Measurements from ENCODE around the gene KAZN.
"Not testable (repeated sequence)": the region's sequence is repeated elsewhere in the genome, so short reads cannot be mapped to it uniquely, and the experiment has no call there.

KAZN gene

DNA sequence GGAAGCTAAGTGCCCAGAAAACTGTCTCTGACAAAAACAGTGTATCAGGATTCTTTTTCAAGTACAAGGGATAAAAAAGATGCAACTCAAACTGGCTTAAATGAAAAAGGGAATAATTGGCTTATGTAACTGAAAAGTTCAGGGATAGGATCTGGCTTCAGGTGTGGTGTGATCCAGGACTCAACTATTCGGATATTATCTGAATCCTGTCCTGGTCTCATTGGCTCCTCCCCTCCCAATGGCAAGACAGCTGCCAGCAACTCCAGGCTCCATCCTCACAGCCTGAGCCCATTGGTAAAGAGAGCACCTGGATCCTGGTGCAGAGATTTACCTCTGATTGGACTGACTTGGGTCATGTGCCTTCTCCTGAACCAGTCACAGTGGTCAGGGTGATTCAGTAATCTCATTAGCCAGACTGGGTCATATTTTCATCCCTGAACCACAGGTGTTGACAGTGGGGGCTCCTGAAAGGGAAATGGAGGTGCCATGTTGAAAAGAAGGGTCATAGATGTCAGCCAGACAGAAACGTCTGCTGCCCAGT is 349.7 kb downstream of the KAZN start:
- no peak for DNase-seq

DNA sequence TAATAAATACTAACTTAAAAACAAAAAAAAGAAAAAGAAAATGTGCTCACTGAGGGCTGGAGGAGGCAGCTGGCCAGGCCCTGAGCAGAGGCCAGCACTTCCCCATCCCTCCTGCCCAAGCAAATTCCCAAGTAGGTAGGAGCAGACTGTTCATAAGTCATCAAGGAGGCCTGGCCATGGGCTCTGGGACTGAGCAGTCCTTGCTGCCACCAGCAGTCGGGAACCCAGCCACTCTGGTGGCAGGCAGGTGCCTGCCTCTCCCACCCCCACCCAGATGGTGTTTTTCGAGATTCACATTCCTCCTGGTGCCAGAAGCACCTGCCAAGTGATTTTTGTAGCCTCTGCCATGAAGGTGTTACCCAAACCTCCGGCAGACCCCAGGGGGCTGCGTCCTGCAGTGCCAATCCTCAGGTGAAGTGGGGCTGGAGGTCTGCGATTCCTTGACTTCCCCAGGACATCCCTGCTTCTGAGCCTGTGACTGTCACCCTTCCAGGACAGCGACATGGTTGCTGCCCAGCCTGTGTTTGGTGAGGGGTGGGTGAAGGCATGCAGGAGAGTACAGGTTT is 350.9 kb downstream of the KAZN start:
- DNase-seq = no peak

DNA sequence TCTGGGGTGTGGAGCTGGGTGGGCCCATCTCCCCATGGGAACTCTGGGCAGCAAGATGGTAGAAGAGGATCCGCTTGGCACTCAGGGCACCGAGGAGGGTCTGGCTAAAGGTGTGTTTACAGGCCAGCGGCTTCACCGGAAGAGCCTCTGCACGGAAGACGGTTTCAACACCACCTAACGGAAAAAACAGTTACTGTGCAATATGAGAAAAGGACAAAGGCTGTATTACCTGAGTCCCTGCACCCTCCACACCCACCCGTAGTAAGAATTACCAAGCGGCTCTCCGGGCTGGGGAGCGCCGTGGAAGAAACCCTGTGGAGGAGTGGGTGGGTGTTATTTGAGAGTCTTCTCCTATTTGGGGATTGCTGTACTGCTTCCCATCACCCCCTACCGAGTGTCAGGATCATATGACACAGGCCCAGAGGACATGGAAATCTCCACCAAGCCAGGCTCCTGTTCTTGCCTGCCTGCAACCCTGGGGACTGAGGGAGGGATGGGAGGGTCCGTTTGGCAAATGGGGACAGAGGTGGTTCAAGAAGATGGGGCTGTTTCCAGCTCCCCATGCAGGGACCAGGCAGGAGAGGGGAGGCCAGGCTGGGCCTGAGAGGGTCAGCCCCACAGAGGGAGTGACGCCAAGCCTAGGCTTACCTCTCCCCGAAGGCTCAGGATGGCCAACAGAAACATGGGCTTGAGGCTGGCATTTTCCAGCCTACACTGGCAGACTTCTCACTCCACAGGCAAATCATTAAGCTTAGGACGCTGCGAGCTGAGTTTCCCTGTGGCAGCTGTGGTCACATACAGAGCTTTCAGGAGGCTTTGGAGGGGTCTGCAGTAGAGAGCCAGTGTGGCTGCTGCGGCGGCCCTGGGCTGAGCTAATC is 351.6 kb downstream of the KAZN start:
- DNase-seq = no peak

DNA sequence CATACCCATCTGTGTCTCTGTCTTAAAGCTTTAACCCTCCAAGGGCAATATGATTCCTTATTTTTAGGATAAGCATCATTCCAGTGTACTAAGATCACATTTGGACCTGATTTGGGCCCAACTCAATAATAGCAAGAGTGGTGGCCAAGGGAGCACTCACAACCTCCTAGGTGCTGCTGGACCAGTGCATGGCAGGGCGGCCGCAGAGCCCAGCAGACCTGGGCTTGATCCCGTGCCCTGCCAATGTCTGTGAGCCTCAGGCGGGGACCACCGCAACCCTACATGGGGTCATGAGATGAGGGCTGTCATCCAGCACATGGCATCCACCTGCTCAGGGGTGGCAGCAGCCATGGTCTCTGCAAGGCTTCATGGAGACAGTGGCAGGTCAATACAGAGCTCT is 353.3 kb downstream of the KAZN start:
- DNase-seq = no peak

DNA sequence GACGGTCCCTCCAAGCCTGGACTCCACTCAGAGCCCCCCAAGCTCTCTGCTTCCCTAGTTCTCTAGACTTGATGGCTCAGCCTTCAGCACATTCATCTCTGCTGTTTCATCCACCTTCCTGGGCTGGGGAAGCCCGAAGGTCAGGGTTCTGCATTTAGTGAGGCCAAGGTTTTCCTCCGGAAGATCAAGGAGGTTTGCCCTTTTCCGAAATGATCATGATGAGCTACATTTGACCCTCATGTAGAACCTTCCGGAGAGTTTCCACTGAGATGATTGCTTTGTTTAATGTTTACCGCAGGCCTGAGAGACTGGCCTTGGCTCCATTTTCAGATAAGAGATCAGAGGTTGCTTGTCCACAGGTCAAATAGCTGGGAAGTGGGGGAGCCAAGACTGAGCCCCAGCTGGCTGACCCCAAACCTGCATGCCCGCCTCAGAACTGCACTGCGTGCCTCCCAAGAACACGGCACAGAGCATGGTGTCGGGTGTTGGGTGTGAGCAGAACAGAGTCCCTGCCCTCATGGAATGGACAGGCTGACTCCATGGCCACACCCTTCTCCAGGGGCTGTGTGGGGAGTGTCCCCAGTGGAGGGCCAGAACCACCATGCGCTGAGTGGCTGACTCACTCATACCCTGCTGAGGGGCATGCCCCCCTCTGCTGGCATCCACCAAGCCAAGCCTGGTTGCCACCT is 354.3 kb downstream of the KAZN start:
- DNase-seq = no peak

DNA sequence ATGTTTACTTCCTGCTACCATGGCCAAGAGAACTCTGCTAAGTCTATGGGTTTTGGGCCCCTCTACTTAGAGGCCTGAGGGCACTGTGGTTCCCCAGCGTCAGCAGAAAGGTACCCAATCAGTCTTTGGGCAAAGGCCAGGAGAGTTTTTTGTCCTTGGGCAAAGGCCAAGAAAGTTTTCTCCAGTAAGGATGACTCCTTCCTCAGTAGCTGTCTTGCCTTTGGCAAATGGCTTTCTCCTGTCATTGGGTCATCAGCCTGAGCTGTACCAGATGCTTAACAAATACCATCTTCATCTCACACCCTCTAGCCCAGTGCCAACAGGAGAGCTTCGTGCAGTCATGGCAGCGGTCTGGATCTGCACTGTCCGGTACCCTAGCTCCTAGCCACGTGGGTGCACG is 355.7 kb downstream of the KAZN start:
- DNase-seq = no peak

DNA sequence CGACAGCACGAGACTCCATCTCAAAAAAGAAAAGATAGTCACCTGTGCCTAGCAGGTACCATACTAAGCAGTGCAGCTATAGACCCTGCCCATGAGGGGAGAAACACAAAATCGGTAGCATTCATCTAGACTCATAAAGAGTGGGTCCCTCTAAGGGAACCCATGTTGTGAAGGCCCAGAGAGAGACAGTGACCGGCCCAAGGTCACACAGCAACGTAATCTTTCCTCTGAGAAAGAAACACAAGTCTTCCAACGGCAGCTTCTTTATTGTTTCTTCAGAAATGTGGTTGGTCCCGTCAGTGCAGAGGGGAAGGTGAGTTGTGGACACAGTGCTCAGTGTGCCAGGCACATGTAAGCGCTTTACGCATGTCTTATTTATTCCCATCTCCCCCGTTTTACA is 356.4 kb downstream of the KAZN start:
- DNase-seq = no peak

DNA sequence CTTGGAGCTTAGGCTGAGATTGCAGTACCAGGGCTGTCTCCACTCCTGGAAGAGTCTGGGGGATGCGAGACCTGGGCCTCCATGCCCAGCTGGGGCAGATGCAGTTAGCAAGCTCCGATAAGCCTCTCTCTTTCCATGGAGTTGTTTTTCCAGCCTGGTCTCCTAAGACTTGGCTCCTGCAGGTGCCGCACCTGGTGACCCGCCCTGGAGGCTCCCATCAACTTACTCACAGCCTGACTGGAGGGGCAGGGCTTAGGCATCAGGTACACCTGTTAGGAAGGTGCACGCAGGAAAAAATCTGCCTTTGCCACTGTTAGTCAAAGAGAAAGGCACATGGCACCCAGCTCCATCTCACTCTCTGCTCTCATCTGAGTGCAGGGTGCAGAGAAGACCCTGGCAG is 356.9 kb downstream of the KAZN start:
- no peak for DNase-seq

DNA sequence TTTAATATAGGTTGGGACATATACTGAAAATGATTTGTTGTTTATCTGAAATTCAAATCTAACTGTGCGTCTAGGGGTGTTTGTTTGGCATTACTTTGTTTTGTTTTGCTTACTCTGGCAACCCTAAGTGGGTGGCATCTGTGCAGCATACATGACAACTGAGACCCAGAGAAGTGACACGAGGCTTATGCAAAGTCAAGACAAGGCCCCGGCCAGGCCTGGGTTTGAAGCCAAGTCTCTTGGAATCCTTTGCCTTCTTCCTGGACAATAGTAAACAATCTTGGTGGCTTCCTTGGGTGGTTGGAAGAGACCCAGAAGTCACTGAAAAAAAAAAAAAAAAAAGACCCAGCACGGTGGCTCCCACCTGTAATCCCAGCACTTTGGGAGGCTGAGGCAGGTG is 357.5 kb downstream of the KAZN start:
- DNase-seq = no peak

DNA sequence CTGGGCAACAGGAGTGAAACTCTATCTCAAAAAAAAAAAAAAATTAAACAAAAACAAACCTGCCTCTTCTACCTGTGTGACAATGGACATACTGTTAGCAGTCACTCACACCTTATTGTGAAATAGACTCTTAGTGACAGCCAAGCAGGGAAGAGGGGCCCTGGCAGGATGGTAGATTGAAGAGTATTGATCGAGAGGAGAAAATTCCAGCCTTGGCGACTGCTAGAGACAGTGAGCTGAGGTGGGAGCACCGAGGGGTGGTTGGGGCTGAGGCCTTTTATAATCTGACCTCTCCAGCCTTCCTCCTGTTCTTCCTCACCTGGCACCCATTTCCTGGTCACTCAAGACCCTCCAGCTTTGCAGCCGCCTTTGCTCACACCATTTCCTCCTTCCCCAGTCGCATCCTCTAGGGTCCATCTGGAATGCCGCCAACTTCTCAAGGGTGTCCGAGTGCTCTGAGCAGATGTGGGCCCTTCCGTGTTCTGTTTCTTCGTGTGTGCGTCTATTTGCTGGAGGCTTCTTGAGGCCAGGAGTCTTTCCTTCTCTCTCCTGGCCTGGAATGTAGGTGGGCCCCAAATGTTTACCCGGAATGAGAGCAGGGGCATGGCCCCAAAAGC is 358.2 kb downstream of the KAZN start:
- no peak for DNase-seq

DNA sequence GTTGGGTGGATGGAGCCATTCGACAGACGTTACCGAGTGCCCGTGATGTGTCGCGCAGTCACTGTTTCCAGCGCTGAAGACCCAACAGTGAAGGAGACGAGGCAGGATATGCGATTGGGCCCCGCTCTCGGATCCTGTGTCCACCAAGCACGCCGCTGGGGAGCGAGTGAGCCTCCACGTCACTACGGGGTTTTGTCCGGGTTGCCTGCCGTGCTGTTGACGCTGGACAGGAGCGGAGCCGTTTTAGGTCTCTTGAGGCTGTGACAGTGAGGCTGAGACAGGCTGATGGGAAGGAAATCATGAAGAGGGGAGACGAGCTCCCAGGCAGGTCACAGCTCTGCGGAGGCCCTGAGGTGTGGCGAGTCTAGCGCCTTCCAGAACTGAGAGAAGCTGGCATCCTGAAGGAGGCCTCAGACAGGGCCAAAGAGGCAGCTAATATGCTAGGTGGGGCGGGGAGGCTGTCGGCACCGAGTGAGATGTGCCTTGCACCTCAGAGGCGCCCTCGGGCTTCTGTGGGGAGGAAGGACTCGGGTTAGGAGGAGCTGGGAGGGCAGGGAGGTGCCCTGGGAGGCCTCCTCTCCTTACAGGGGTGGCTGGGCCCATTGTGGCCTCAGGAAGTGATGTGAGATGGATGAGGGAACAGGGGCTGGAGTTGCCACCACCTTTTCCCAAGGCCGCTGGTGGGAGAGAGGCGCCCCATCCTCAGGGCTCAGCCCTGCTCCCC is 359.1 kb downstream of the KAZN start:
- DNase-seq = no peak

DNA sequence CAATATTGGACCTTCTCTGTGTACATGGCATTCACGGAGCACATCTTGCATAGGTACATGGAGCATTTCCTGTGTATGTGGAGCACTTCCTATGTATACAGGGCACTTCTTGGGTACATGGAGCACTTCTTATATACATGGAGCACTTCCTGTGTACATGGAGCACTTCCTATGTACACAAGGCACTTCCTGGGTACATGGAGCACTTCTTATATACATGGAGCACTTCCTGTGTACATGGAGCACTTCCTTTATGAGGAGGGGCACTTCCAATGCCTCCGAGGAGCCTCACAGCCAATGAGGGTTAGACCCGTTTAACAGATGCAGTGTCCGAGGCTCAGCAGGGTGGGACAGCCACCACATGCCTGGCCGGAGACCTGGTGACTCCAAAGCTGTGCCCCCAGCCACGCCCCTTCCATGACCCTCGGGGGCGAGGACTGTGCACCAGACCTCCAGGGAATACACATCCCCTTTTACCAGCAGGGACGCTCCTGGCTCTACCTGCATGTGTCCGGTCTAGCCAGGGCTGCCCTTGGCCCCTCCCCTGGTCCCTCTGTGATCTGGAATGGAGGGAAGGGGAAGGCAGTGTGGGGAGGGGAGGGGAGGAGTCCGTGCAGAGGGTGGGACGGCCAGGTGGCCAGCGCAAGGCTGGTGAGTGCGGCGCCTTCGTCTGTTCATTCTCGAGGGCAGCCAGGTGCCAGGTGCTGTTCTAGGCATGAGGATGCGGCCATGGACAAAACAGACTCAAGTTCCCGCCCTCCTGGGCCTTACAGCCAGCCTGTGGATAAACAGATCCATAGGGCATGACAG is 360.0 kb downstream of the KAZN start:
- no peak for DNase-seq

DNA sequence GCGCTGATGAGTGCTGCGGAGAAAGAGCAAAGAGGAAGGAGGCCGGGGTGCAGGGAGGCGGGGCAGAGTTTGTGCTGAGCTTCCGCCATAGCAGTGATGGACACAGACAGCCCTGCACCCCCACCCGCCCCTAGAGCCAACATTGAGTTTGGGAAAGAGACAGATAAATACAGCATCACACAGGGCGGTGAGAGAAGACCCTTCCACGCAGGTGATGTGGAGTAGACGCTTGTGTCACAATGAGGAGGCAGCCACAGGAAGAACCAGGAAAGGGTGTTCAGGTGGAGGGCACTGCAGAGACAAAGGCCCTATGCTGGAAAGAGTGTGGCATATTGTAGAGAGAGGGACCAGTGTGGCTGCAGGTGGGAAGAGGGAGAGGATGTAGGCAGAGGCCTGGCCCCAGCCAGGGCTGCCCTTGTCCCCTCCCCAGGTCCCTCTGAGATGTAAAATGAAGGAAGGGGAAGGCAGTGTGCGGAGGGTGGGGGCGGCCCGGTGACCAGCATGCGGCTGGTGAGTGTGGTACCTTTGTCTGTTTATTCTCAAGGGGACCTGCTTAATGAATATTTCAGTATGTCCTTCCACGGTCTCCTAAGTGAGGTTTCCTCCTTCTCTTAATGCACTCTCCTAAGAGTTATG is 360.7 kb downstream of the KAZN start:
- no peak for DNase-seq

DNA sequence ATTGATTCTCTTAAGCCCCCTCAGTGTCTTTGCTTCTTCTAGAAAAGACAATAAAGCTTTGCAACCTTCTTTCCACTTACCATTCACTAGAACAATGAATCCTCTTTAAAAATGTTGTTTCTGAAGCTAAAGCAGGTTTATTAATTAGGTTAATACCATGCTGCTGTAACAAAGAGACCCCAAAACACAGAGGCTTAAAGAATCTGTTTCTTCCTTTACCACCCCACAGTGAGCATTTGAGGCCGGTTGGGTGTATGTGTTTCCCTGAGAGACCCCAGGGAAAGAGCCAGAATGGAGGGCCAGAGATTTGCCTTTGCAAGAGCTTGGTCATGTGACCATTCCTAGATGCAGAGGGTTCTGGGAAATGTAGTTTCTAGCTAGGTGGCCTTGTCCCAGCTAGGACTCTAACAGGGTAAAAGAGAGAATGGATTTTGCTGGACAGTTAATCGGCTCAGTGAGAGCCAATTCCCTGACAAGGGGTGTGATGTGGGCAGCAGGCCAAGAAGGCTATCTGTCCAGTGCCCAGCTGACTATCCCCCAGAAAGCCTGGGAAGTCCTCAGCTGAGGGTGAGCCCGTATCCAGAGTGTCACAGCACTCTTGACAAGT is 363.3 kb downstream of the KAZN start:
- DNase-seq = no peak

DNA sequence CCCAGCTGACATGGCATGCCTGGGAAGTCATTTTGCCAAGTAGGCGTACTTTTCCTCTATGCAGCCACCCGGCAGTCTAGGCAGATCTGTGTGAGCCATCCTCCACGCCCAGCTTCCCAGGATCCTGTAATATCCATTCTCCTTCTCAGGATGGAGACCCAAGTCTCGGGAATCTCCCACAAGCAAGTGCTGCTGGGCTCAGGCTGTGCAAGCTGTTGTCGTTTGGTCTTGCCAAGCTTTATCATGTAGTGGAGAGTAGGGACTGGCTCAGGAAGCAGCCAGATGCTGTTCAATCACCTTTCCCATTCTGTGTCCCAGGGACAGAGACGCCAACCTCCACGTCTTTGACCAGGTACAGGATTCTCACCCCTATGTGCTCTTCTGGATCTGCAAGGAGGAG is 363.9 kb downstream of the KAZN start:
- DNase-seq = no peak

DNA sequence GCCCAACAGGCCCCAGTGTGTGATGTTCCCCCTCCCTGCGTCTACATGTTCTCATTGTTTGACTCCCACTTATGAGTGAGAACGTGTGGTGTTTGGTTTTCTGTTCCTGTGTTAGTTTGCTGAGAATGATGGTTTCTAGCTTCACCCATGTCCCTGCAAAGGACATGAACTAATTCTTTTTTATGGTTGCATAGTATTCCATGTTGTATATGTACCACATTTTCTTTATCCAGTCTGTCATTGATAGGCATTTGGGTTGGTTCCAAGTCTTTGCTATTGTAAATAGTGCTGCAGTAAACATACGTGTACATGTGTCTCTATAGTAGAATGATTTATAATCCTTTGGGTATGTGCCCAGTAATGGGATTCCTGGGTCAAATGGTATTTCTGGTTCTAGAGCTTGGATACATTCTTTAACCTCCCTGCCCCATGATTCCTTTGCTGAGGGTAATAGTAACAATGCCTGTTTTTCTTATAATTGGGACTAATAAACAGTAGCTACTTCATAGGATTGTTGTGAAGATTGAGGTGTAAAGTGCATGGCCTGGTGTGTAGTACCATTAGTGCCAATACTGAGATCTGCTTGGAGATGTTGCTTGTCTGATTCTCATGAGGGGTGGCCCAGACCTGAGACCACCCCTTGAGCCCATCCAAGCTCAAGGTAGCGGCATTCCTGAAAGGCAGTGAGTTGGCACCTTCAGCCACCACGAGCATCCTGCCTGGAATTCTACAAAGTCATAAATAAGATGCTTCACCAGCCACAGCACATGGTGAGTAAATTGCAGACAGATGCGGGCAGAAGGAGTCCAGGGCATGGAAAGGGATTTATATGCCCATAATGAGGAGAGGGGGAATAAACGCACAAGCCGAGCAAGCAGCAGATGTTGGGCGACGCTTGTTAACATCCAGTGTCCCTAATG is 365.6 kb downstream of the KAZN start:
- DNase-seq = not testable (repeated sequence)

DNA sequence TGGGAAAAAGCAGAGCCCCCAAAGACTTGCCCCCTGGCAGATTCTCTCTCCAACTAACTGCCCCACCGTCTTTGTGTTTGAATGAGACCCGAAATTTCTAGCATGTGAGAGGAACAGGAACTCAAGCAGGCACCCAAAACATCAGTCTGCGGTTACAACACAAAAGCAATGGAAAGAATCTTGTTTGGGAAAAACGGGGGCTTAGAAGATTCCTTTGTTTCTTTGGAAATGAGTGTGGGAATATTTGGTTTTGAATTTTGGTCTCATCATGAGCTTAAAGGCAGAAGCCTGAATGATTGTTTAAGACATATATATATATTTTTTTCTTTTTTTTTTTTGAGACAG is 366.2 kb downstream of the KAZN start:
- DNase-seq = no peak

DNA sequence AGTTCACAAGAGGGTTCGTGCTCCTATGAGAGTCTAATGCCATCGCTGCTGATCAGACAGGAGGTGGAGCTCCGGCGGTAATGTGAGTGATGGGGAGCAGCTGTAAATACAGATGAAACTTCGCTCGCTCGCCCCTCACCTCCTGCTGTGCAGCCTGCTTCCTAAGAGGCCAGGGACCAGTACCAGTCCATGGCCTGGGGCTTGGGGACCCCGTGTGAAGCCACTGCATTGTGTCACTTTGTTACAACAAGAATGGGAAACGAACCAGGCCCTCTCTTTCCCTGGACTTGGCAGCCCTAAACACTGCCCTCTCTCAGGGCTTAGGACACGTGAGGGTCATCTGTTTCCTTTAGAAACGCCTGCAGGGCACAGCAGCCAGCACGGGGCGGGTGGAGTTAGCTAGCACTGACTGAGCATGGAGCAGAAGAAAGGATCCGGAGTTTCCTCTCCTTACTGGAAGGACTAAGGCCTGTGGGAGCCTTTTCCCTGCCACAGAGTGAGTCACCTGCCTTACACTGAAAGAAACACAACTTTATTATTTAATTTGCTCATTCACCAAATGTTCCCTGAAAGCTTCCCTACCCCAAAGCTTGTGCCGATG is 369.9 kb downstream of the KAZN start:
- no peak for DNase-seq

DNA sequence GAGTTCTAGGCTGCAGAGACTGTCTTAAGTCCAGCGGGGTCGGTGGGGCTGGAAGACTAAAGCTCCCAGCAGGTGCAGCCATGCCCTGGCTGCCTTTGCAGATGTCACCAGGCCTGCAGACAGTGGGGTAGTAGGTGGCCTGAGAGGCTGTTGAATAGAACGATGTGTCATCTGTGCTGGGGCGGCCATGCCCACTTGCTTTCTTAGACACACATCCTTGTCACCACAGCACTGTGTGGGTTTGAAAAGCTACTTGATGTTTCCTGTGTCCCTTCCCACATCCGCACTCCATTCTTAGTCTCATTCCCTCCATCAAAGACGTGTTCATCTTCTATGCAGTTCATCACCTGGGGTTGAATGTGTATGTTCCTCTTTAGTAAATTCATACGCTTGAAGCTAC is 370.5 kb downstream of the KAZN start:
- DNase-seq = no peak

All from NCI-H1105 (cell line).